MM.1S (cell line): ENCODE data around the gene NPAS4.

Experiments
- EZH2 ChIP-seq: fragments of 300-600 bp; sonication (generic); optimal IDR thresholded peaks from 2 replicates; pipeline ENCODE3; 2017; ENCODE audit warnings: low read depth, mild to moderate bottlenecking, antibody characterized with exemption, low read length, mixed read lengths
- EZH2phosphoT487 ChIP-seq: fragments of 300-600 bp; sonication (generic); IDR thresholded peaks from 2 replicates; pipeline ENCODE4 v1.6.1; 2018; ENCODE audit warnings: antibody characterized with exemption, low read length
- TF ChIP-seq, protein P1 (sequence below): fragments of 300-600 bp; sonication (generic); IDR thresholded peaks from 2 replicates; pipeline ENCODE4 v1.5.1; 2016; ENCODE audit warnings: antibody characterized with exemption, low read length, mixed read lengths

DNA sequence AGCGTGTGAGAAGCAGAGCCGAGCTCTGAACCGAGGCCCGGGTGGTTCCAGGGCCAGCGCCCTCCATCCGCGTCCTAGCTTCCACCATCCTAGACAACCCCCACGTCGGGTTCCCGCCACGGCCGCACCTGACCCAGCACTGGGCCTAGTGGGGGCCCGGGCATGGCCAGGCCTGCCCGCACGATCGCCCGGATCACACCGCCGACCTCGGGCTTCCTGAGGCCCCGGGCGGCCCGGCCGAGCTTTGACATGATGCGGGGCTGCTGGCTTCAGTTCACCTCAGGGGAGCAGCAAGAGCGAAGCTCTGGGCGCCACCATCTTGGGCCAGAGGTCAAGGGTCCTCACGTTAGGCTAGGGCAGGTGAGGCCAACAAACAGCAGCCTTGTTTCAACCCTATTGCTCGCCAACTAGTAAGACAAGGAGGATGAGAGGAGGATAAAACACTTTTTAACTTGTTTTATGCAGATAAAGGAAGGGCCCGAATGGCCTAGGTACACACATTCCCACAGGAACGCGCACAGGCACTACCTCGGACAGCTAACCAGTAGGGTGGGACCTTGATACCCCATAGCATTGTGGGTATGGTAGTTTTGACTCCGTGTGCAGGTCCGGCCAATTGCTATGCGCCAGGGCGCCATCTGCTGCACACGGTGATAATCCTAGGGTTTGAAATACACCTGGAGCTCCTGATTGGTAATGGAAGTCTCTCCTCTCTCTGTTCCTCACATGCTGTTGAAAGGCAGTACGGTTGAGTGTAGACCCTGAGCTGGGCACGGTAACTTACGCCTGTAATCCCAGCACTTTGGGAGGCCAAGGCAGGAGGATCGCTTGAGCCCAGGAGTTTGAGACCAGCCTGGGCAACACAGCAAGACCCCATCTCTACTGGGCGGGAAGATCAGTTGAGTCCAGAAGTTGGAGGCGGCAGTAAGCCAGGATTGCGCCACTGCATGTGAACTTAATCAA is 17.9 kb downstream of the NPAS4 start, which contains the start of gene MRPL11:
- TF ChIP-seq, protein P1, sequence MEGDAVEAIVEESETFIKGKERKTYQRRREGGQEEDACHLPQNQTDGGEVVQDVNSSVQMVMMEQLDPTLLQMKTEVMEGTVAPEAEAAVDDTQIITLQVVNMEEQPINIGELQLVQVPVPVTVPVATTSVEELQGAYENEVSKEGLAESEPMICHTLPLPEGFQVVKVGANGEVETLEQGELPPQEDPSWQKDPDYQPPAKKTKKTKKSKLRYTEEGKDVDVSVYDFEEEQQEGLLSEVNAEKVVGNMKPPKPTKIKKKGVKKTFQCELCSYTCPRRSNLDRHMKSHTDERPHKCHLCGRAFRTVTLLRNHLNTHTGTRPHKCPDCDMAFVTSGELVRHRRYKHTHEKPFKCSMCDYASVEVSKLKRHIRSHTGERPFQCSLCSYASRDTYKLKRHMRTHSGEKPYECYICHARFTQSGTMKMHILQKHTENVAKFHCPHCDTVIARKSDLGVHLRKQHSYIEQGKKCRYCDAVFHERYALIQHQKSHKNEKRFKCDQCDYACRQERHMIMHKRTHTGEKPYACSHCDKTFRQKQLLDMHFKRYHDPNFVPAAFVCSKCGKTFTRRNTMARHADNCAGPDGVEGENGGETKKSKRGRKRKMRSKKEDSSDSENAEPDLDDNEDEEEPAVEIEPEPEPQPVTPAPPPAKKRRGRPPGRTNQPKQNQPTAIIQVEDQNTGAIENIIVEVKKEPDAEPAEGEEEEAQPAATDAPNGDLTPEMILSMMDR, result peak; percentile 78
- no peak for TF ChIP-seq EZH2
- no peak for TF ChIP-seq EZH2phosphoT487
